Endothelial cell of umbilical vein (primary cell): ENCODE results near the gene LRIT2. TPM values are rescaled to one million over a fixed set of nuclear protein-coding genes. Genes with fewer than 3 reads are reported as not detected.

Source experiments
- BruUV-seq: library from RNA; stranded (reverse); fragments of 400-500 nt; replicated peaks from 2 replicates; lab custom pipeline; 2021; lab: Mats Ljungman, UMichigan
- CTCF ChIA-PET: fragments of 300-600, 350-600 bp; sonication (Branson Sonifier 250); formaldehyde crosslinking; loops from one replicate; lab custom pipeline; 2021; ENCODE audit warnings: antibody characterized with exemption, inconsistent platforms; lab: Charles Lee
- POLR2A ChIA-PET: fragments of 300-600, 350-600 bp; sonication (Branson Sonifier 250); formaldehyde crosslinking; loops from one replicate; lab custom pipeline; 2021; ENCODE audit warnings: antibody characterized with exemption, inconsistent platforms; lab: Charles Lee
- DNase-seq: peaks from one replicate; pipeline ENCODE4 v3.0.0-alpha.2; 2011; ENCODE audit warnings: low read depth, low spot score
- FAIRE-seq: peaks from 2 replicates; lab custom pipeline; 2011; peaks lifted over from hg19 to GRCh38; lab: Jason Lieb, UNC
- H2AFZ ChIP-seq: 2 replicates; pipeline ENCODE4 v1.6.0; 2012; ENCODE audit warnings: low read depth, low read length, control low read depth, inconsistent platforms
- H3K27ac ChIP-seq: 2 replicates; pipeline ENCODE4 v1.5.1; 2011; ENCODE audit warnings: low read depth, mild to moderate bottlenecking, control low read depth, low read length, moderate library complexity; ENCODE audit not compliant: insufficient read depth
- H3K27me3 ChIP-seq, 2 experiments: 2 replicates each; pipeline versions ENCODE4 v1.6.0 to v1.6.1; 2011; ENCODE audit warnings: low read length in 2 of 2, mixed read lengths in 1 of 2; ENCODE audit not compliant: control insufficient read depth in 2 of 2, insufficient read depth in 2 of 2
- H3K36me3 ChIP-seq, 2 experiments: 2 replicates in 1 of 2; 3 replicates in 1 of 2; pipeline ENCODE4 v1.5.1; 2011; ENCODE audit warnings: low read length in 2 of 2, mild to moderate bottlenecking in 1 of 2, moderate library complexity in 1 of 2; ENCODE audit not compliant: control insufficient read depth in 2 of 2, insufficient read depth in 2 of 2; ENCODE audit errors: extremely low read depth in 1 of 2
- H3K4me1 ChIP-seq: 3 replicates; pipeline ENCODE4 v1.5.1; 2011; ENCODE audit warnings: mild to moderate bottlenecking, low read length; ENCODE audit not compliant: control insufficient read depth, insufficient read depth; ENCODE audit errors: extremely low read depth
- H3K4me2 ChIP-seq: 2 replicates; pipeline ENCODE4 v1.6.1; 2011; ENCODE audit warnings: low read length, control low read depth, mixed read lengths; ENCODE audit not compliant: insufficient read depth
- H3K4me3 ChIP-seq, 3 experiments: fragments of 200-600 bp in 1 of 3; sonication (generic), shearing (Covaris generic) in 1 of 3; replicated peaks in 1 of 3; 2 replicates each; pipeline ENCODE4 v1.5.1; 2011 to 2016; ENCODE audit warnings: control low read depth in 3 of 3, low read length in 3 of 3, mild to moderate bottlenecking in 2 of 3, inconsistent platforms in 1 of 3, low read depth in 1 of 3, moderate library complexity in 1 of 3; ENCODE audit not compliant: insufficient read depth in 1 of 3
- H3K79me2 ChIP-seq: 2 replicates; pipeline ENCODE4 v1.6.0; 2012; ENCODE audit warnings: low read length, inconsistent platforms; ENCODE audit not compliant: control insufficient read depth, insufficient read depth
- H3K9ac ChIP-seq: replicated peaks from 2 replicates; pipeline ENCODE3; 2011; ENCODE audit warnings: low read length, control low read depth; ENCODE audit not compliant: insufficient read depth; ENCODE audit errors: extremely low read depth
- H3K9me1 ChIP-seq: replicated peaks from 3 replicates; pipeline ENCODE4 v1.6.0; 2011; ENCODE audit warnings: mild to moderate bottlenecking, low read length; ENCODE audit not compliant: control insufficient read depth, insufficient read depth; ENCODE audit errors: extremely low read depth
- H3K9me3 ChIP-seq: replicated peaks from 2 replicates; pipeline ENCODE4 v1.5.1; 2012; ENCODE audit warnings: low read length, inconsistent platforms; ENCODE audit not compliant: control insufficient read depth, insufficient read depth
- H4K20me1 ChIP-seq: replicated peaks from 2 replicates; pipeline ENCODE3; 2011; ENCODE audit warnings: mild to moderate bottlenecking, low read length; ENCODE audit not compliant: control insufficient read depth, insufficient read depth; ENCODE audit errors: extremely low read depth
- CTCF ChIP-seq, 2 donors: IDR thresholded peaks; 1 replicate in 1 of 2; 2 replicates in 1 of 2; pipeline ENCODE4 v1.5.1; 2011; ENCODE audit warnings: low read length in 2 of 2, mild to moderate bottlenecking in 2 of 2, moderate library complexity in 2 of 2, control low read depth in 1 of 2, inconsistent platforms in 1 of 2, low read depth in 1 of 2; ENCODE audit not compliant: insufficient read depth in 1 of 2; ENCODE audit errors: extremely low read depth in 1 of 2
- EZH2 ChIP-seq: IDR thresholded peaks from 2 replicates; pipeline ENCODE4 v1.6.1; 2012; ENCODE audit warnings: borderline replicate concordance, low read depth, mild to moderate bottlenecking, moderate library complexity, low read length, inconsistent platforms; ENCODE audit not compliant: severe bottlenecking
- FOS ChIP-seq: IDR thresholded peaks from 2 replicates; pipeline ENCODE4 v1.6.1; 2011; ENCODE audit warnings: mild to moderate bottlenecking, low read length, moderate library complexity, borderline replicate concordance; ENCODE audit not compliant: insufficient read depth
- GATA2 ChIP-seq: IDR thresholded peaks from 2 replicates; pipeline ENCODE4 v1.7.0; 2011; ENCODE audit warnings: low read depth, mild to moderate bottlenecking, moderate library complexity, mixed read lengths, low read length; ENCODE audit not compliant: insufficient read length, insufficient read depth
- JUN ChIP-seq: IDR thresholded peaks from 2 replicates; pipeline ENCODE4 v1.6.1; 2011; ENCODE audit warnings: borderline replicate concordance, low read depth; ENCODE audit not compliant: insufficient read length, insufficient read depth
- MAX ChIP-seq: IDR thresholded peaks from 2 replicates; pipeline ENCODE4 v1.6.1; 2011; ENCODE audit not compliant: insufficient read depth, insufficient read length
- MYC ChIP-seq: IDR thresholded peaks from one replicate; pipeline ENCODE4 v1.6.1; 2011; ENCODE audit warnings: mild to moderate bottlenecking, low read depth, low read length
- POLR2A ChIP-seq: IDR thresholded peaks from 2 replicates; pipeline ENCODE4 v1.6.1; 2012; ENCODE audit warnings: low read depth, mild to moderate bottlenecking, control low read depth, low read length
- POLR2AphosphoS5 ChIP-seq: IDR thresholded peaks from 2 replicates; pipeline ENCODE4 v1.6.1; 2012; ENCODE audit warnings: low read depth, mild to moderate bottlenecking, control low read depth, low read length, moderate library complexity; ENCODE audit not compliant: insufficient read depth
- dilution Hi-C: fragments of 300-500 bp; cut with MboI; formaldehyde crosslinking; loops from one replicate; pipeline ENCODE4 v1.15.0; 2019; ENCODE audit warnings: low sequenced_read_pairs; ENCODE audit not compliant: extremely low pct_ligation_motif_present
- intact Hi-C: fragments of 100-400 bp; cut with micrococcal nuclease; formaldehyde crosslinking; loops from one replicate; pipeline ENCODE4 v1.10.0; 2022
- polyA plus RNA-seq, 4 experiments: library from polyadenylated mRNA; depleted of rRNA in 3 of 4; stranded (reverse) in 3 of 4; unstranded in 1 of 4; fragments of >200 nt; gene quantifications; 2 replicates each; pipeline versions ENCODE4 v1.2.1 to v1.2.3, GENCODE V29; 2011 to 2012; ENCODE audit warnings: missing spikeins in 1 of 4
- total RNA-seq: library from RNA; stranded (reverse); gene quantifications from 2 replicates; pipeline ENCODE4 v1.2.3, GENCODE V29; 2021

The LRIT2 gene
- total and polyA plus RNA-seq, 2 donors (not counting 3 experiments of a cell fraction or from before 2014, with no cell fraction given): not detected

GRCh38 chr10:84254552-84255478 is 29.5 kb upstream of the LRIT2 start:
- no peaks in the 10 kb centered on the region for H3K4me1 ChIP-seq
- H3K4me3 ChIP-seq: no peak overlapping the region
- no peak for FAIRE-seq
- H3K4me2 ChIP-seq: no peak overlapping the region
- TF ChIP-seq MYC (no peak), POLR2AphosphoS5 (no peak), POLR2A (no peak), CTCF (IDR thresholded peaks at IDR 0.05; ENCODE audit: extremely low read depth in 1 of 2, insufficient read depth in 1 of 2, low read depth in 1 of 2, low read length in 2 of 2) (no peak), MAX (no peak), JUN (no peak), GATA2 (no peak), FOS (no peak), EZH2 (no peak)
- POLR2A ChIA-PET: no interaction called here
- H4K20me1 ChIP-seq: no peaks in the 10 kb centered on the region
- H2AFZ ChIP-seq: no peak overlapping the region
- no peaks in the 10 kb centered on the region for H3K79me2 ChIP-seq
- intact Hi-C loops: no loop called here
- H3K27ac ChIP-seq: no peak overlapping the region
- CTCF ChIA-PET: interaction anchor here (1.0 to 2.2 kb wide), 5 partner anchors 10 to 282 kb away, joined by 3 to 11 read pairs (median 6); no protein-coding TSS in a partner anchor
- BruUV-seq: no TSS peak
- H3K27me3 ChIP-seq: peaks cover 0 to 1% of the 10 kb centered on the region in 2 experiments
- H3K9me3 ChIP-seq: no peaks in the 10 kb centered on the region
- H3K9ac ChIP-seq: no peak overlapping the region
- H3K9me1 ChIP-seq: no peaks in the 10 kb centered on the region
- DNase-seq: no peak
- no peaks in the 10 kb centered on the region for H3K36me3 ChIP-seq
- dilution Hi-C loops: no loop called here
